K562 (cell line): Measurements from ENCODE around the gene CDH16. TPM values are rescaled to one million over a fixed set of nuclear protein-coding genes. Genes with fewer than 3 reads are reported as not detected.

Source experiments
- ATAC-seq: fragments of 200-7000 bp; cut with Tn5 transposase; 3 replicates; pipeline ENCODE4 v1.9.1; 2020; ENCODE audit warnings: moderate library complexity
- BruUV-seq: library from RNA; stranded (reverse); fragments of 400-500 nt; replicated peaks from 2 replicates; lab custom pipeline; 2021; lab: Mats Ljungman, UMichigan
- CTCF ChIA-PET: fragments of 300-600 bp; formaldehyde crosslinking; extraction: SDS; loops from one replicate; lab custom pipeline; 2021; ENCODE audit warnings: low intra/inter-chr PET ratio; lab: Yijun Ruan, JAX
- POLR2A ChIA-PET: fragments of 300-600, 350-650 bp; sonication (Branson Sonifier 250); formaldehyde crosslinking; extraction: SDS; loops from one replicate; lab custom pipeline; 2021; ENCODE audit warnings: antibody characterized with exemption, inconsistent platforms; lab: Yijun Ruan, JAX
- DNase-seq, 4 experiments: peaks; one replicate each; pipeline versions ENCODE4 v3.0.0 to v3.0.0-alpha.2; 2011 to 2018; ENCODE audit warnings: low spot score in 3 of 4, mixed read lengths in 3 of 4; ENCODE audit errors: extremely low read depth in 1 of 4
- FAIRE-seq: peaks from 2 replicates; lab custom pipeline; 2011; peaks lifted over from hg19 to GRCh38; lab: Jason Lieb, UNC
- H2AFZ ChIP-seq: 2 replicates; pipeline ENCODE4 v1.6.0; 2011; ENCODE audit warnings: low read depth, low read length, control low read depth, inconsistent platforms
- H3K27ac ChIP-seq: fragments of 200-600 bp; 3 replicates; pipeline ENCODE4 v1.8.0; 2011; ENCODE audit warnings: low read depth, mild to moderate bottlenecking, control low read depth, inconsistent platforms, low read length, moderate library complexity, mixed read lengths; ENCODE audit errors: extremely low read depth
- H3K27me3 ChIP-seq, 2 experiments: fragments of 300-600 bp in 1 of 2; 2 replicates in 1 of 2; 3 replicates in 1 of 2; pipeline versions ENCODE4 v1.6.0 to v1.8.0; 2011; ENCODE audit warnings: inconsistent platforms in 2 of 2, low read length in 2 of 2, mild to moderate bottlenecking in 1 of 2, mixed read lengths in 1 of 2, moderate library complexity in 1 of 2; ENCODE audit not compliant: control insufficient read depth in 2 of 2, insufficient read depth in 2 of 2
- H3K36me3 ChIP-seq: fragments of 300-600 bp; 3 replicates; pipeline ENCODE4 v1.8.0; 2011; ENCODE audit warnings: mild to moderate bottlenecking, low read length, inconsistent platforms; ENCODE audit not compliant: control insufficient read depth, insufficient read depth
- H3K4me1 ChIP-seq, 2 experiments: fragments of 200-600 bp in 1 of 2; replicated peaks in 1 of 2; 2 replicates in 1 of 2; 3 replicates in 1 of 2; pipeline versions ENCODE4 v1.5.1 to v1.8.0; 2011; ENCODE audit warnings: inconsistent platforms in 2 of 2, low read length in 2 of 2, mild to moderate bottlenecking in 1 of 2, mixed read lengths in 1 of 2, moderate library complexity in 1 of 2; ENCODE audit not compliant: control insufficient read depth in 2 of 2, insufficient read depth in 2 of 2
- H3K4me2 ChIP-seq: 2 replicates; pipeline ENCODE4 v1.6.1; 2011; ENCODE audit warnings: low read length, control low read depth, inconsistent platforms, mixed read lengths; ENCODE audit not compliant: insufficient read depth
- H3K4me3 ChIP-seq: fragments of 200-600 bp; sonication (generic), shearing (Covaris generic); 2 replicates; pipeline ENCODE4 v1.5.1; 2016; ENCODE audit warnings: control low read depth, inconsistent platforms
- H3K79me2 ChIP-seq: fragments of 200-600 bp; 3 replicates; pipeline ENCODE4 v1.8.0; 2011; ENCODE audit warnings: low read length, inconsistent platforms; ENCODE audit not compliant: control insufficient read depth, insufficient read depth
- H3K9ac ChIP-seq, 2 experiments: 2 replicates each; pipeline versions ENCODE4 v1.6.0 to v1.6.1; 2011; ENCODE audit warnings: low read depth in 2 of 2, low read length in 2 of 2, control low read depth in 1 of 2, inconsistent platforms in 1 of 2, mild to moderate bottlenecking in 1 of 2, mixed read lengths in 1 of 2; ENCODE audit not compliant: insufficient read depth in 1 of 2
- H3K9me1 ChIP-seq: one replicate; pipeline ENCODE4 v1.6.0; 2011; ENCODE audit warnings: inconsistent platforms, mild to moderate bottlenecking, low read length, moderate library complexity; ENCODE audit not compliant: control insufficient read depth, insufficient read depth
- H3K9me3 ChIP-seq: replicated peaks from 2 replicates; pipeline ENCODE4 v1.5.1; 2011; ENCODE audit warnings: low read depth, low read length, inconsistent platforms; ENCODE audit not compliant: control insufficient read depth, insufficient read depth
- H4K20me1 ChIP-seq: replicated peaks from 2 replicates; pipeline ENCODE4 v1.6.1; 2011; ENCODE audit warnings: low read length, inconsistent platforms, mixed read lengths; ENCODE audit not compliant: control insufficient read depth, insufficient read depth
- BACH1 ChIP-seq: fragments of 200-800 bp; sonication (Bioruptor generic); IDR thresholded peaks from 2 replicates; pipeline ENCODE4 v1.6.1; 2016; ENCODE audit warnings: missing genetic modification characterization, missing compliant biosample characterization
- CEBPZ ChIP-seq: fragments of 150-350 bp; IDR thresholded peaks from 2 replicates; pipeline ENCODE4 v1.6.1; 2014; ENCODE audit warnings: low read depth, mild to moderate bottlenecking, low read length, borderline replicate concordance
- CREB1 ChIP-seq, 2 experiments: sonication (generic) in 1 of 2; formaldehyde crosslinking in 1 of 2; IDR thresholded peaks; 2 replicates each; pipeline versions ENCODE4 v1.6.1 to v1.8.0; 2012 to 2022; ENCODE audit warnings: inconsistent platforms in 1 of 2, mild to moderate bottlenecking in 1 of 2, missing genetic modification reagents in 1 of 2, moderate library complexity in 1 of 2
- CREB3L1 ChIP-seq: fragments of 450-650 bp; IDR thresholded peaks from 2 replicates; pipeline ENCODE4 v1.6.1; 2014; ENCODE audit warnings: low read depth, mild to moderate bottlenecking, moderate library complexity, borderline replicate concordance
- ELK3 ChIP-seq: fragments of 450-650 bp; formaldehyde crosslinking; IDR thresholded peaks from 2 replicates; pipeline ENCODE4 v1.4.0; 2020; ENCODE audit warnings: mild to moderate bottlenecking
- FOXA1 ChIP-seq: fragments of 450-650 bp; IDR thresholded peaks from 2 replicates; pipeline ENCODE4 v1.6.1; 2016; ENCODE audit warnings: mild to moderate bottlenecking, borderline replicate concordance
- GTF2E2 ChIP-seq: fragments of 200-800 bp; sonication (Bioruptor generic); IDR thresholded peaks from 2 replicates; pipeline ENCODE4 v1.6.1; 2016; ENCODE audit warnings: missing genetic modification characterization, missing compliant biosample characterization
- HDAC2 ChIP-seq: fragments of 450-650 bp; IDR thresholded peaks from 2 replicates; pipeline ENCODE4 v1.6.1; 2016; ENCODE audit warnings: mild to moderate bottlenecking
- KDM4B ChIP-seq, 2 experiments: fragments of 450-650 bp in 1 of 2; sonication (generic) in 1 of 2; IDR thresholded peaks; 2 replicates each; pipeline ENCODE4 v1.6.1; 2016 to 2017; ENCODE audit warnings: borderline replicate concordance in 2 of 2, antibody characterized with exemption in 1 of 2, low read depth in 1 of 2, mild to moderate bottlenecking in 1 of 2
- NONO ChIP-seq, 2 experiments: fragments of 200-400 bp in 1 of 2; fragments of 450-650 bp in 1 of 2; formaldehyde crosslinking in 1 of 2; IDR thresholded peaks; 2 replicates each; pipeline ENCODE4 v1.6.1; 2017; ENCODE audit warnings: low read depth in 2 of 2, mild to moderate bottlenecking in 2 of 2, moderate library complexity in 2 of 2, low read length in 1 of 2
- PHTF2 ChIP-seq: fragments of 250-450 bp; sonication (Bioruptor Pico); IDR thresholded peaks from 2 replicates; pipeline ENCODE4 v1.5.0; 2021; ENCODE audit warnings: mild to moderate bottlenecking
- RBM17 ChIP-seq: fragments of 200-400 bp; formaldehyde crosslinking; IDR thresholded peaks from 2 replicates; pipeline ENCODE4 v1.6.1; 2017; ENCODE audit warnings: low read depth, mild to moderate bottlenecking, low read length, borderline replicate concordance
- RHOXF2B ChIP-seq: fragments of 250-450 bp; sonication (Bioruptor Pico); conservative IDR thresholded peaks from 2 replicates; pipeline ENCODE4 v1.5.1; 2021
- ZNF224 ChIP-seq: sonication (generic); formaldehyde crosslinking; IDR thresholded peaks from 2 replicates; pipeline ENCODE4 v1.8.0; 2022; ENCODE audit warnings: mild to moderate bottlenecking, missing genetic modification reagents
- ZNF282 ChIP-seq: sonication (generic); formaldehyde crosslinking; IDR thresholded peaks from 2 replicates; pipeline ENCODE4 v1.8.1; 2023; ENCODE audit warnings: missing genetic modification reagents
- WGBS: fragments of 100-300 bp; shearing (Covaris generic); methylation state at CpG from one replicate; pipeline ENCODE4 v1.1.6; 2016; ENCODE audit warnings: low coverage, mixed read lengths; ENCODE audit not compliant: insufficient coverage; ENCODE audit errors: missing lambda C conversion rate; 5-methylcytosine and 5-hydroxymethylcytosine counted together
- in situ Hi-C: fragments of 300-500 bp; cut with MboI; formaldehyde crosslinking; loops from 4 replicates; pipeline ENCODE4 v1.15.0; 2018; ENCODE audit warnings: inconsistent platforms, mixed read lengths
- intact Hi-C: fragments of 100-400 bp; cut with micrococcal nuclease; formaldehyde crosslinking; loops from 2 replicates; pipeline ENCODE4 v1.14.2; 2022
- polyA plus RNA-seq, 8 experiments: library from polyadenylated mRNA; depleted of rRNA in 4 of 8; stranded (reverse) in 5 of 8; unstranded in 3 of 8; fragments of >200 nt; fragmentation: Nextera tagmentation in 2 of 8; fragmentation: Illumina TruSeq in 1 of 8; extraction: Ambion mirVana in 2 of 8; extraction: Trizol in 1 of 8; gene quantifications; 2 replicates each; pipeline versions ENCODE4 v1.2.1 to v1.2.3, GENCODE V29; 2011 to 2014; ENCODE audit warnings: inconsistent platforms in 1 of 8, missing spikeins in 1 of 8
- total RNA-seq, 7 experiments: library from RNA; depleted of rRNA in 6 of 7; stranded (reverse); fragments of >200 nt in 6 of 7; fragmentation: Illumina TruSeq in 2 of 7; extraction: Trizol in 2 of 7; gene quantifications; 2 replicates each; pipeline versions ENCODE4 v1.2.1 to v1.2.3, GENCODE V29; 2011 to 2021; ENCODE audit warnings: low replicate concordance in 1 of 7

CDH16 gene
- total and polyA plus RNA-seq, 9 of the 15 experiments (the other 6 are each of a cell fraction or from before 2014, with no cell fraction given), result not detected

GRCh38 chr16:66888647-66889615, 29.8 kb downstream of the CDH16 start:
- Histone ChIP-seq H3K4me3 (no peak overlapping the region), H3K4me1 (peaks cover 13% of the 10 kb centered on the region in 2 experiments; a peak in 4 of 5 replicates), H4K20me1 (no peaks in the 10 kb centered on the region; the same call in 1 of the 2 replicates), H3K27ac (no peak overlapping the region), H3K9ac (no peak overlapping the region), H3K9me3 (no peaks in the 10 kb centered on the region), H2AFZ (no peak overlapping the region), H3K27me3 (no peaks in the 10 kb centered on the region), H3K4me2 (no peak overlapping the region), H3K36me3 (peaks cover 57% of the 10 kb centered on the region), H3K79me2 (no peaks in the 10 kb centered on the region), H3K9me1 (no peaks in the 10 kb centered on the region)
- no peak for DNase-seq
- no TSS peak for BruUV-seq
- no peak for ATAC-seq
- ChIA-PET POLR2A (interaction anchor here (0.6 to 0.9 kb wide), 3 partner anchors 46 to 250 kb away, joined by 3 read pairs; partner anchors contain the start of gene CIAO2B), CTCF (no interaction called here)
- 82% methylated on average over 6 of the region's 6 CpGs for WGBS
- no peak for FAIRE-seq
- in situ Hi-C loops, result no loop called here
- intact Hi-C loops, result no loop called here
- TF ChIP-seq CREB3L1 (no peak), HDAC2 (no peak), CREB1 (IDR thresholded peaks at IDR 0.05) (no peak), CREB1 (CRISPR knock-in tag; IDR thresholded peaks at IDR 0.05) (no peak), ELK3 (CRISPR knock-in tag) (no peak), ZNF282 (CRISPR knock-in tag) (no peak), RHOXF2B (CRISPR knock-in tag) (no peak), FOXA1 (no peak), GTF2E2 (tag) (no peak), PHTF2 (CRISPR knock-in tag) (no peak), ZNF224 (CRISPR knock-in tag) (no peak), NONO (IDR thresholded peaks at IDR 0.05; ENCODE audit: low read depth in 2 of 2, low read length in 1 of 2) (no peak), BACH1 (tag) (no peak), CEBPZ (no peak), KDM4B (IDR thresholded peaks at IDR 0.05; ENCODE audit: borderline replicate concordance in 2 of 2, low read depth in 1 of 2) (no peak), RBM17 (no peak)
